ENCODE measurements around the gene GSN. TPM values are rescaled to one million over a fixed set of nuclear protein-coding genes. Genes with fewer than 3 reads are reported as not detected.

The GSN gene
- total and polyA plus RNA-seq, 2 of the 8 experiments (the other 6 are each of a cell fraction or from before 2014, with no cell fraction given), result 52.3 to 94.5 TPM

DNA sequence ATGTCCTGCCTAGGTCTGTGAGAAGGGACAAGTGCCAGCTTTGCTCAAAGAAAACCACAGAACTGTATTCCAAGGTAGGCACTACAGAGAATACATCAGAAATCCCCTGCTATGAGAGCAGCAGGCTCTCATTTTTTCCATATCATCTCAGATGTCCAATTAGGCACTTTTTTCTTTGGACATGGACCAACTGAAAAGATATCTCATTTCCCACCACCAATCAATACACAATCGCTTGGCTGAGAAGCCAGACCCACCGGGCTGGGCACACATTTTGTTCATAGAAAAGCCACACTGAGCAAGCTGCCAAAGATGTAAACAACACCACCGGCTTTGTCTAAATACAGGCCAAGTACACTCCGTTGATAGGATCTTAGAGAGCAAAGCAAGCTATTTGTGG lies 76.2 kb downstream of the GSN start (continued):
- TF ChIP-seq SAP30 (IDR thresholded peaks at IDR 0.05; ENCODE audit: insufficient read depth, insufficient replicate concordance, low read length), result no peak
- TF ChIP-seq CHD2 (IDR thresholded peaks at IDR 0.05; ENCODE audit: low read length), result no peak

All from H1 (cell line).